Iris pigment epithelial cell (primary cell): ENCODE measurements around the gene RAD51C.
"Not testable (repeated sequence)": the region's sequence is repeated elsewhere in the genome, so short reads cannot be mapped to it uniquely, and the experiment has no call there.

Experiments
- DNase-seq: peaks from one replicate; pipeline ENCODE4 v3.0.0-alpha.2; 2011; ENCODE audit warnings: low read depth

Gene RAD51C

DNA sequence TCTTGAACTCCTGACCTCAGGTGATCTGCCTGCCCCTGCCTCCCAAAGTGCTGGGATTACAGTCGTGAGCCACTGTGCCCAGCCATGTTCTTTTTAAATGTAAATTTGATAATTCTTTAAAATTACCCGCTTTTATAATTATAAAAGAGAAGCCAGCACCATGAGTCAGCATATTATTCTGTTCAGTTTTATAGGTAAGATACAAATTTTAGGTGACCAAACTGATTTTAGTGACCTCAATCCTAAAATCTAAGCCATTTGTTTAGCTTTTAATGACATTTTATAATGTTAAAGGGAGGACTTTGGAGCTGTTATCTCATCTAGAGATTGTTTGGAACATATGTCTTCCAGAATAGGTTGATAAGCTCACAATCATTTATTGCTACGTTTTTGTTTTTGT is 42.4 kb downstream of the RAD51C start:
- no peak for DNase-seq

GRCh38 chr17:58741121-58741625 is 48.8 kb downstream of the RAD51C start:
- DNase-seq = peak; percentile 79

GRCh38 chr17:58747674-58748073 is 55.3 kb downstream of the RAD51C start:
- no peak for DNase-seq

DNA sequence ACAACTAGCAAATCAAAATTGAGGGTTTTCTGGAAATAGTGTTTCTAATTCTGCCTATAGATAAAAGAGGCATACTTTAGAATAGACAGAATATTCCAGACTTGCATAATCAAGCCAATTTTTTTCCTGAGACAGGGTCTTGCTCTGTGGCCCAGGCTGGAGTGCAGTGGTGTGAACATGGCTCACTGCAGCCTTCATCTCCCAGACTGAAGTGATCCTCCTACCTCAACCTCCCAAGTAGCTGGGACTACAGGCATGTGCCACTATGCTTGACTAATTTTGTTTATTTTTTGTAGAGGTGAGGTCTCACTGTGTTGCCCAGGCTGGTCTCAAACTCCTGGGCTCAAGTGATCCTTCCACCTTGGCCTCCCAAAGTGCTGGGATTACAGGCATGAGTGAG is 57.2 kb downstream of the RAD51C start:
- DNase-seq = not testable (repeated sequence)

- DNase-seq = no peak
Observed at GRCh38 chr17:58753026-58753425, 60.6 kb downstream of the RAD51C start.

- DNase-seq = no peak
Observed at GRCh38 chr17:58755269-58755576, 62.8 kb downstream of the RAD51C start.

DNA sequence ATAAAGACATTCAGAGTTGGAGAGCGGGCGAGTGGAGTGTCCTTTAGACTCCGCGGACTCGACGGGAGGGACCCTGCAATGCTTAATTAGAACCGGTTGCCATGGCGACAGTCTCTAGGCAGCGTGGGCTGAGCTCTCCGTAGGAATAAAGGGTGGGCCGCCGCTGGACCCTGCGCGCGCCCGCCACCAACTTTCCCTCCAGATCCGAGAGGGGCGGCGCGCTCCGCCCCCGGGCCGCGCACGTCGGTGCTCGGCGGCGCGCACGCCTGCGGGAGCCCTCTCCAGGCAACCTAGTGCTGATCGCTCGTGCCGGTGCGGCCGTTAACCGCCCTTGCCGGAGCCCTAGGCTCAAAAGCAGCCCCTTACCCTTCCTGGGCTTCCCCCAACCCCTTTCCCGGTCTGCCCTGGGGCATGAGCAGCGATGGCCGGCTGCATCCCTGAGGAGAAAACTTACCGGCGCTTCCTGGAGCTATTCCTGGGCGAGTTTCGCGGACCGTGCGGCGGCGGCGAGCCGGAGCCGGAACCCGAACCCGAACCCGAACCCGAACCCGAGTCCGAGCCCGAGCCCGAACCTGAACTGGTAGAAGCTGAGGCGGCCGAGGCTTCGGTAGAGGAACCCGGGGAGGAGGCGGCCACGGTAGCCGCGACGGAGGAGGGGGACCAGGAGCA is 63.3 kb downstream of the RAD51C start, which contains the start of gene PPM1E:
PPM1E (plus strand) TSS at position 278 of the 669 bp plus-strand sequence.
- peak; percentile 41 for DNase-seq

- no peak for DNase-seq
Observed at GRCh38 chr17:58756246-58757161, 64.1 kb downstream of the RAD51C start.

DNA sequence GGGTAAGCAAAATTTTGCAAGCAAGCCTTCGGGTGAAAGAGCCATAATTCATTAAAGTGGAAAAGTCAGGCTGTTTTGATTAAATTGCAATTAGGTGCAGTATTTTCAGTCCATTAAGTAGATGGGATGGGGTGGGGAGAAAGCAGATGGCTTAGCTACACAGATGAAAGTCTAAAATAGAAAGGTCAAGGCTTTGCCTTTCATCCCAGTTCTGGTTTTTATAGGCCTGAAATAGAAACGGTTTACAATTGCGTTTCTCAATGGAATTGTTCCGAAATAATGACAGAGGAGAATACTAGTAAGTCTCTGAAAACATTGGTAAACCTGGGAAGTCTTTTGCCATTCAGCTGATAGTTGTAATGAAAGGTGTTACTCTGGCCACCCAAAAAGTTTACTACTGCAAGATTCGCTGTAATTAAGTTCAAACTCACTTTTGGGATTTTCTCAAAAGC is 64.8 kb downstream of the RAD51C start:
- DNase-seq = no peak

- DNase-seq = no peak
Observed at GRCh38 chr17:58758890-58759289, 66.5 kb downstream of the RAD51C start.

- DNase-seq = no peak
Observed at GRCh38 chr17:58759522-58759921, 67.1 kb downstream of the RAD51C start.

DNA sequence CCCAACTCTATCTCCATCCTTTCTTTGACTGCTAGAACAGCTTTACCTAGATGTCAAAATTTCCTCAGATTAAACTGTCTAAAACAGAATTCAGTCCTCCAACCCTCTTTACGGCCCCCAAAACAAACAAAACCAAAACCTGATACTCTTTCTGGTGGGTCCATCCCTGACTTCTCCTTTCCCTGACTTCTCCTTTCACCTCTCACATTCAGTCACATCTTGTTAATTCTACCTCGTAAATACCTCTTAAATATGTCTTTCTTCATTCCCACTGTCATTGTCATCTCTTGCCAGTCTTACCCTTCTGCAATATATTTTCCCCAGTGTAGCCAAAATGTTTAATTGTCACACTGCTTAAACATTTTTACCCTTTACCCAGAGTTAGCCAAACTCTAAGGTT is 67.8 kb downstream of the RAD51C start:
- no peak for DNase-seq

DNA sequence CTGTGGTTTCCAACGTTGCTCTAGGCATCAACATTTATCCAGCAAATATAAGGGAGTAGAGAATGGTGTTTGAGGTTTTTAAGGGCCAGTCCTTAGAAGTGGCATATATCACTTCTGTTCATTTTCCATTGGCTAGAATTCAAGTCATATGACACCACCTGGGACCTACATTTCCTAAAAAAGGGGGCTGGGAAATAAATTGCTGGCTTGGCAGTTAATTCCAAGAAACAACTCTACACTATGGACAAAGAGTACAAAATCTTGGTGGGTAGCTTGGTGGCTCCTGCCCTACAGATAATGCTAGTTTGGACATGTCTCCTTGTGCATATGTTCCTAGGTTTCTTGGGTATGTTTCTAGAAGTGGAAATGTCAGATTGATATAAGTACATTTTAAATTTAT is 70.9 kb downstream of the RAD51C start:
- no peak for DNase-seq

- no peak for DNase-seq
Observed at GRCh38 chr17:58764373-58764772, 72.0 kb downstream of the RAD51C start.

DNA sequence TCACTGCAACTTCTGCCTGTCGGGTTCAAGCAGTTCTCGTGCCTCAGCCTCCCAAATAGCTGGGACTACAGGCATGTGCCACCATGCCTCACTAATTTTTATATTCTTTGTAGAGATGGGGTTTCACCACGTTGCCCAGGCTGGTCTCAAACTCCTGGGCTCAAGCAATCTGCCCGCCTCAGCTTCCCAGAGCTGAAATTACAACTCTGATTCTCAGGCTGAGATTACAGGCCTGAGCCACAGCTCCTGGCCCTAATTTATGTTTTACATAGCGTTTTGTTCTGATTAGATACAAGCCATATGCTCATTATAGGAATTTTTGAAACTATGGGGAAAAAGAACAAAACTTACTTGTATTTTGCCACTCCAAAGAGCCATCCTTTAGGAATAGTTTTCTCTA is 86.1 kb downstream of the RAD51C start:
- not testable (repeated sequence) for DNase-seq

DNA sequence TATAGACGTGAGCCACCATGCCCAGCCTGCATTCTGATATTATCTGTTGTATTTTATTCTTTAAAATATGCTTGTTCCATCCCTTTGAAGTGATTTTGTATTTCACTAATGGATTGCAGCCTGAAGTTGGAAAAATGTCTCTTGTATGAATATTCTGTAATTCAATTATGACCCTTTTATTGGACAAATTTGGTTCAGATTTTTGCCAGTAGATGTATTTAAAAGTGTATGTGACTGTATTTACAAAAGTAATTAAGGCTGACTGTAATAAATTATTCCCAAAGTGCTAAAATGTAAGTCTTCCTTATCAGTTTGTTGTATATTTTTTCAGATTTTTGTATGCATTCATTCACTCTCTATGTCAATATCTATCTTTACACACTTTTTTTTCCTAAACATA is 87.0 kb downstream of the RAD51C start:
- no peak for DNase-seq

- no peak for DNase-seq
Observed at GRCh38 chr17:58783380-58783779, 91.0 kb downstream of the RAD51C start.

DNA sequence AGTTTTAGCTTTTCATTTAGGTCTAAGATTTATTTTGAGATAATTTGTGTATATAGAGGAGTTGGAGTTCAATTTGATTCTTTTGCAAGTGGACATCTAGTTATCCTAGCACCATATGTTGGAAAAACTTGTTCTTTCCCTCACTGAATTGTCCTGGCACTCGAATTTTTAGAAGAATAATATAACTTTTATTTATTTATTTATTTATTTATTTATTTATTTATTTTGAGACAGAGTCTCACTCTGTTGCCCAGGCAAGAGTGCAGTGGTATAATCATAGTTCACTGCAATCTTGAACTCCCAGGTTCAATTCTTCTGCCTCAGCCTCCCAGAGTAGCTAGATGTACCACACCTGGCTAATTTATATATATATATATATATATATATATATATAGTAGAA is 92.7 kb downstream of the RAD51C start:
- DNase-seq = no peak
